Central memory CD4-positive, alpha-beta T cell (primary cell): ENCODE measurements around the gene PLAAT2.
"Not testable (repeated sequence)": the region's sequence is repeated elsewhere in the genome, so short reads cannot be mapped to it uniquely, and the experiment has no call there.

Experiments
- DNase-seq: peaks from one replicate; pipeline ENCODE4 v3.0.0; 2022
- total RNA-seq, 3 experiments: gene quantifications; one replicate each; lab custom pipeline; 2026; lab: John Stamatoyannopoulos, UW

The PLAAT2 gene
- 0 reads per million in 3 experiments for total RNA-seq

- no peak for DNase-seq
These were observed at the start of gene PLAAT2 for GRCh38 chr11:63563201-63564055. Gene PLAAT2, minus strand, starts transcription at chr11:63563379. Its CDS starts 55 bp downstream, at chr11:63563324.

GRCh38 chr11:63612181-63612580 is 49.0 kb upstream of the PLAAT2 start:
- no peak for DNase-seq

GRCh38 chr11:63611395-63611747 is 48.2 kb upstream of the PLAAT2 start:
- no peak for DNase-seq

GRCh38 chr11:63610604-63611394 is 47.6 kb upstream of the PLAAT2 start:
- no peak for DNase-seq

- no peak for DNase-seq
These were observed 46.9 kb upstream of the PLAAT2 start for GRCh38 chr11:63609971-63610580.

GRCh38 chr11:63609536-63609935 is 46.4 kb upstream of the PLAAT2 start:
- no peak for DNase-seq

GRCh38 chr11:63608353-63609345 is 45.5 kb upstream of the PLAAT2 start:
- DNase-seq, result no peak

- DNase-seq, result no peak
These were observed 40.0 kb upstream of the PLAAT2 start for GRCh38 chr11:63603180-63603518.

- not testable (repeated sequence) for DNase-seq
These were observed 39.4 kb upstream of the PLAAT2 start for GRCh38 chr11:63602290-63603179.

- no peak for DNase-seq
These were observed 36.3 kb upstream of the PLAAT2 start for GRCh38 chr11:63599211-63600122.

GRCh38 chr11:63598556-63598955 is 35.4 kb upstream of the PLAAT2 start:
- DNase-seq, result no peak

- no peak for DNase-seq
These were observed 32.1 kb upstream of the PLAAT2 start for GRCh38 chr11:63595296-63595695.

GRCh38 chr11:63592975-63593395 is 29.8 kb upstream of the PLAAT2 start:
- no peak for DNase-seq

- no peak for DNase-seq
These were observed 27.0 kb upstream of the PLAAT2 start for GRCh38 chr11:63590024-63590788.

- DNase-seq, result no peak
These were observed 25.8 kb upstream of the PLAAT2 start for GRCh38 chr11:63589000-63589399.

- DNase-seq, result no peak
These were observed 23.4 kb upstream of the PLAAT2 start for GRCh38 chr11:63586451-63587166.

GRCh38 chr11:63583357-63583677 is 20.1 kb upstream of the PLAAT2 start:
- no peak for DNase-seq

GRCh38 chr11:63581224-63581623 is 18.0 kb upstream of the PLAAT2 start:
- not testable (repeated sequence) for DNase-seq

- DNase-seq, result not testable (repeated sequence)
These were observed 15.7 kb upstream of the PLAAT2 start for GRCh38 chr11:63578882-63579281.
